Breast epithelium (tissue), 3 donors: ENCODE measurements around the gene CABP4.

Experiments
- POLR2A ChIP-seq: fragments of 450-650 bp; IDR thresholded peaks from one replicate; pipeline ENCODE4 v1.6.1; 2016; ENCODE audit warnings: antibody characterized with exemption, mild to moderate bottlenecking, moderate library complexity
- POLR2AphosphoS5 ChIP-seq, 3 donors: sonication (generic); formaldehyde crosslinking; IDR thresholded peaks; one replicate each; pipeline ENCODE4 v1.6.1; 2017; ENCODE audit warnings: antibody characterized with exemption in 3 of 3
- TF ChIP-seq, protein P1 (sequence below), 3 donors: fragments of 450-650 bp; IDR thresholded peaks; one replicate each; pipeline ENCODE4 v1.5.1; 2016 to 2017; ENCODE audit warnings: antibody characterized with exemption in 3 of 3, mild to moderate bottlenecking in 3 of 3, moderate library complexity in 3 of 3

DNA sequence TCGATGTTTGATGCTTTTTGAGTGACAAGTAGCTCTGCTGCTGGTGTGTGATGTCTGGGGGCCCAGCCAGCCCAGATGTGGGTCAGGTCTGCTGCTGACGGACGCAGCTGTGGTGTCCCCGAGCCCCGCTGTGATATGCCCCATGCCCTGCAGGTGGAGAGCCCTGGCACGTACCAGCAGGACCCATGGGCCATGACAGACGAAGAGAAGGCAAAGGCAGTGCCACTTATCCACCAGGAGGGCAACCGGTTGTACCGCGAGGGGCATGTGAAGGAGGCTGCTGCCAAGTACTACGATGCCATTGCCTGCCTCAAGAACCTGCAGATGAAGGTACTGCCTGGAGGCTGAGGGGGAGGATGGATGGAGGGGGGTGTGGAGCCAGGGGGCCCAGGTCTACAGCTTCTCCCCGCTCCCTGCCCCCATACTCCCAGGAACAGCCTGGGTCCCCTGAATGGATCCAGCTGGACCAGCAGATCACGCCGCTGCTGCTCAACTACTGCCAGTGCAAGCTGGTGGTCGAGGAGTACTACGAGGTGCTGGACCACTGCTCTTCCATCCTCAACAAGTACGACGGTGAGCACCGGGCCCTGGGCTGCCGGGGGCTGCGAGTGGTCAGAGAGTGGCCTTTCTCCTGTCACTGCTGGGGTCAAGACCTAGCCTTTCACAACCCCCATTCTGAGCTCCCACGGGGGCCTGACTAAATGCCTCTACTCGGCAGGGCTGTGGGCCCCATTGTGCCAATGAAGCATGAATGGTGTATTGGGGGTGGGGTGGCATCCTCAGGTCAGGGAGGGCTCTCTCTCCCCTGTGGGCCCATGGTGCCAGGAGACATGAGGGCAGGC, 35.0 kb downstream of the CABP4 start:
- TF ChIP-seq, protein P1, sequence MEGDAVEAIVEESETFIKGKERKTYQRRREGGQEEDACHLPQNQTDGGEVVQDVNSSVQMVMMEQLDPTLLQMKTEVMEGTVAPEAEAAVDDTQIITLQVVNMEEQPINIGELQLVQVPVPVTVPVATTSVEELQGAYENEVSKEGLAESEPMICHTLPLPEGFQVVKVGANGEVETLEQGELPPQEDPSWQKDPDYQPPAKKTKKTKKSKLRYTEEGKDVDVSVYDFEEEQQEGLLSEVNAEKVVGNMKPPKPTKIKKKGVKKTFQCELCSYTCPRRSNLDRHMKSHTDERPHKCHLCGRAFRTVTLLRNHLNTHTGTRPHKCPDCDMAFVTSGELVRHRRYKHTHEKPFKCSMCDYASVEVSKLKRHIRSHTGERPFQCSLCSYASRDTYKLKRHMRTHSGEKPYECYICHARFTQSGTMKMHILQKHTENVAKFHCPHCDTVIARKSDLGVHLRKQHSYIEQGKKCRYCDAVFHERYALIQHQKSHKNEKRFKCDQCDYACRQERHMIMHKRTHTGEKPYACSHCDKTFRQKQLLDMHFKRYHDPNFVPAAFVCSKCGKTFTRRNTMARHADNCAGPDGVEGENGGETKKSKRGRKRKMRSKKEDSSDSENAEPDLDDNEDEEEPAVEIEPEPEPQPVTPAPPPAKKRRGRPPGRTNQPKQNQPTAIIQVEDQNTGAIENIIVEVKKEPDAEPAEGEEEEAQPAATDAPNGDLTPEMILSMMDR (IDR thresholded peaks at IDR 0.05): no peak
- TF ChIP-seq POLR2A (no peak), POLR2AphosphoS5 (IDR thresholded peaks at IDR 0.05) (no peak)
